Sigmoid colon (tissue), 7 donors: Measurements from ENCODE around the gene WDFY2. TPM values are rescaled to one million over a fixed set of nuclear protein-coding genes. Genes with fewer than 3 reads are reported as not detected.
"Not testable (repeated sequence)": the region's sequence is repeated elsewhere in the genome, so short reads cannot be mapped to it uniquely, and the experiment has no call there.

Experiments used
- DNase-seq: peaks from one replicate; pipeline ENCODE4 v3.0.0-alpha.2; 2019
- H3K27ac ChIP-seq, 4 donors: fragments of 200-600 bp; sonication (generic); one replicate each; pipeline ENCODE4 v1.5.1; 2016 to 2019; ENCODE audit warnings: mild to moderate bottlenecking in 1 of 4
- H3K27me3 ChIP-seq, 3 donors: fragments of 200-600 bp; sonication (generic); one replicate each; pipeline ENCODE4 v1.5.1; 2019; ENCODE audit warnings: mild to moderate bottlenecking in 1 of 3
- H3K36me3 ChIP-seq, 4 donors: fragments of 200-600 bp; sonication (generic); one replicate each; pipeline ENCODE4 v1.5.1; 2016 to 2019
- H3K4me1 ChIP-seq, 4 donors: fragments of 200-600 bp; sonication (generic); one replicate each; pipeline ENCODE4 v1.5.1; 2017 to 2019
- H3K4me3 ChIP-seq, 4 donors: fragments of 200-600 bp; sonication (generic); one replicate each; pipeline ENCODE4 v1.5.1; 2017 to 2019; ENCODE audit warnings: mild to moderate bottlenecking in 2 of 4, moderate library complexity in 1 of 4
- H3K9me3 ChIP-seq, 4 donors: fragments of 200-600 bp in 3 of 4; sonication (generic) in 3 of 4; one replicate each; pipeline versions ENCODE4 v1.5.1 to v1.6.1; 2013 to 2019
- CTCF ChIP-seq, 4 experiments: fragments of 450-650 bp in 3 of 4; fragments of 200-600 bp in 1 of 4; IDR thresholded peaks; one replicate each; pipeline ENCODE4 v1.5.1; 2016 to 2019; ENCODE audit warnings: antibody characterized with exemption in 4 of 4, mild to moderate bottlenecking in 3 of 4, moderate library complexity in 2 of 4
- EP300 ChIP-seq, 4 donors: sonication (generic); formaldehyde crosslinking; IDR thresholded peaks; one replicate each; pipeline ENCODE4 v1.6.1; 2017; ENCODE audit warnings: antibody characterized with exemption in 4 of 4
- POLR2A ChIP-seq, 2 donors: fragments of 450-650 bp; IDR thresholded peaks; one replicate each; pipeline ENCODE4 v1.6.1; 2016; ENCODE audit warnings: antibody characterized with exemption in 2 of 2, mild to moderate bottlenecking in 2 of 2, moderate library complexity in 2 of 2
- POLR2AphosphoS5 ChIP-seq, 4 donors: sonication (generic); formaldehyde crosslinking; IDR thresholded peaks; one replicate each; pipeline ENCODE4 v1.6.1; 2017; ENCODE audit warnings: antibody characterized with exemption in 4 of 4
- WGBS, 2 donors: extraction: QIAGEN DNeasy Blood & Tissue Kit; methylation state at CpG; one replicate each; pipeline ENCODE4 v1.1.7; 2013; 5-methylcytosine and 5-hydroxymethylcytosine counted together
- intact Hi-C: fragments of 100-400 bp; cut with DNase I; formaldehyde crosslinking; loops from one replicate; pipeline ENCODE4 v1.15.1; 2023
- polyA plus RNA-seq, 3 donors: library from polyadenylated mRNA; stranded (reverse); fragments of 200-250 nt; gene quantifications; one replicate each; pipeline ENCODE4 v1.2.3, GENCODE V29; 2013
- total RNA-seq, 4 donors: library from RNA; depleted of rRNA; stranded (reverse); fragments of >200 nt; gene quantifications; one replicate each; pipeline ENCODE4 v1.1.0, GENCODE V29; 2016
- donor health status: healthy with polysubstance abuse.
- donor health status: Bipolar disorder and iron deficiency.
- donor health status: healthy.

WDFY2 gene
- total and polyA plus RNA-seq, 7 donors = 0.60 to 18.3 (median 7.3) TPM

- TF ChIP-seq POLR2A (IDR thresholded peaks at IDR 0.05) (no peak), EP300 (IDR thresholded peaks at IDR 0.05) (no peak), POLR2AphosphoS5 (IDR thresholded peaks at IDR 0.05) (no peak), CTCF (IDR thresholded peaks at IDR 0.05) (no peak)
- Histone ChIP-seq H3K9me3 (no peaks in the 10 kb centered on the region), H3K36me3 (no peaks in the 10 kb centered on the region), H3K27ac (no peak overlapping the region), H3K4me1 (peaks cover 0 to 12% (median 2%) of the 10 kb centered on the region in 4 donors), H3K27me3 (no peaks in the 10 kb centered on the region), H3K4me3 (no peak overlapping the region)
- WGBS, 2 donors = 61 to 69% methylated on average over 9 of the region's 9 CpGs
- intact Hi-C loops = no loop called here
- DNase-seq = no peak
Observed at GRCh38 chr13:51562011-51562671, 22.1 kb upstream of the WDFY2 start.

GRCh38 chr13:51564252-51564651 is 20.0 kb upstream of the WDFY2 start:
- H3K27ac ChIP-seq = no peak overlapping the region
- TF ChIP-seq POLR2AphosphoS5 (IDR thresholded peaks at IDR 0.05) = no peak
- TF ChIP-seq POLR2A (IDR thresholded peaks at IDR 0.05) = no peak
- no peak for TF ChIP-seq CTCF (IDR thresholded peaks at IDR 0.05)
- no peak for TF ChIP-seq EP300 (IDR thresholded peaks at IDR 0.05)
- H3K9me3 ChIP-seq = no peaks in the 10 kb centered on the region
- H3K36me3 ChIP-seq = no peaks in the 10 kb centered on the region
- 82 to 87% methylated on average over 3 of the region's 3 CpGs for WGBS, 2 donors
- DNase-seq = no peak
- no peaks in the 10 kb centered on the region for H3K27me3 ChIP-seq
- intact Hi-C loops = no loop called here
- H3K4me3 ChIP-seq = no peak overlapping the region
- no peaks in the 10 kb centered on the region for H3K4me1 ChIP-seq

GRCh38 chr13:51564671-51565070 is 19.6 kb upstream of the WDFY2 start:
- no peak for DNase-seq
- no peak overlapping the region for H3K4me3 ChIP-seq
- 96 to 98% methylated on average over 1 of the region's 1 CpG for WGBS, 2 donors

GRCh38 chr13:51569001-51569400 is 15.3 kb upstream of the WDFY2 start:
- H3K27me3 ChIP-seq, H3K4me3 ChIP-seq, DNase-seq, H3K4me1 ChIP-seq, H3K9me3 ChIP-seq, H3K36me3 ChIP-seq, H3K27ac ChIP-seq, intact Hi-C loops: not testable (repeated sequence)
- 86 to 90% methylated on average over 4 of the region's 4 CpGs for WGBS, 2 donors

More at GRCh38 chr13:51564671-51565070, 19.6 kb upstream of the WDFY2 start:
- Histone ChIP-seq H3K27ac (no peak overlapping the region), H3K4me1 (no peaks in the 10 kb centered on the region), H3K9me3 (no peaks in the 10 kb centered on the region), H3K27me3 (no peaks in the 10 kb centered on the region), H3K36me3 (no peaks in the 10 kb centered on the region)
- intact Hi-C loops = no loop called here
- no peak for TF ChIP-seq EP300 (IDR thresholded peaks at IDR 0.05)
- no peak for TF ChIP-seq POLR2AphosphoS5 (IDR thresholded peaks at IDR 0.05)
- no peak for TF ChIP-seq CTCF (IDR thresholded peaks at IDR 0.05)
- TF ChIP-seq POLR2A (IDR thresholded peaks at IDR 0.05) = no peak

- no peaks in the 10 kb centered on the region for H3K4me1 ChIP-seq
- H3K27ac ChIP-seq = no peak overlapping the region
- no peaks in the 10 kb centered on the region for H3K9me3 ChIP-seq
- no peak overlapping the region for H3K4me3 ChIP-seq
- DNase-seq = no peak
- 92 to 94% methylated on average over 1 of the region's 1 CpG for WGBS, 2 donors
- H3K27me3 ChIP-seq = no peaks in the 10 kb centered on the region
- intact Hi-C loops = no loop called here
- no peaks in the 10 kb centered on the region for H3K36me3 ChIP-seq
- TF ChIP-seq POLR2AphosphoS5 (IDR thresholded peaks at IDR 0.05) (no peak), POLR2A (IDR thresholded peaks at IDR 0.05) (no peak), EP300 (IDR thresholded peaks at IDR 0.05) (no peak), CTCF (IDR thresholded peaks at IDR 0.05) (no peak)
Observed at GRCh38 chr13:51576754-51577153, 7.5 kb upstream of the WDFY2 start.
